HCT116 (cell line): ENCODE measurements around the gene PKMYT1. TPM values are rescaled to one million over a fixed set of nuclear protein-coding genes. Genes with fewer than 3 reads are reported as not detected.

Source experiments
- ATAC-seq: fragments of 200-7000 bp; cut with Tn5 transposase; 2 replicates; pipeline ENCODE4 v1.9.1; 2020; ENCODE audit warnings: mild to moderate bottlenecking, moderate library complexity
- BruUV-seq: library from RNA; stranded (reverse); fragments of 400-500 nt; replicated peaks from 2 replicates; lab custom pipeline; 2021; lab: Mats Ljungman, UMichigan
- CTCF ChIA-PET: fragments of 300-600 bp; sonication (Branson Sonifier 250); formaldehyde crosslinking; loops from one replicate; lab custom pipeline; 2021; ENCODE audit warnings: antibody characterized with exemption; lab: Charles Lee
- POLR2A ChIA-PET: fragments of 300-600, 350-600 bp; sonication (Branson Sonifier 250); formaldehyde crosslinking; loops from one replicate; lab custom pipeline; 2021; ENCODE audit warnings: antibody characterized with exemption; lab: Charles Lee
- RAD21 ChIA-PET, 2 experiments: fragments of 300-600 bp; sonication (Branson Sonifier 250); formaldehyde crosslinking; loops; one replicate each; lab custom pipeline; 2023; ENCODE audit warnings: low total read pairs in 2 of 2; ENCODE audit not compliant: uncharacterized antibody in 2 of 2, unreplicated experiment in 2 of 2, low non-redundant PET in 1 of 2; lab: Charles Lee
- DNase-seq: peaks from one replicate; pipeline ENCODE4 v3.0.0-alpha.2; 2010; ENCODE audit warnings: low read depth, low spot score
- H2AFZ ChIP-seq: fragments of 200-600 bp; shearing (Covaris generic), sonication (generic); 2 replicates; pipeline ENCODE4 v1.6.1; 2017; ENCODE audit warnings: low read depth, mixed run types, mixed read lengths, antibody characterized with exemption, low read length; ENCODE audit not compliant: poor library complexity, severe bottlenecking
- H3K27ac ChIP-seq: 2 replicates; pipeline ENCODE4 v1.5.1; 2012; ENCODE audit warnings: low read depth, low read length
- H3K27me3 ChIP-seq: fragments of 200-600 bp; sonication (generic); 2 replicates; pipeline ENCODE4 v1.6.1; 2016; ENCODE audit warnings: mixed run types, low read length, mixed read lengths; ENCODE audit not compliant: insufficient read depth
- H3K36me3 ChIP-seq, 2 experiments: fragments of 200-500 bp in 1 of 2; fragments of 200-600 bp in 1 of 2; sonication (Bioruptor generic) in 1 of 2; sonication (generic) in 1 of 2; 2 replicates each; pipeline versions ENCODE4 v1.5.1 to v1.6.1; 2014 to 2016; ENCODE audit warnings: low read length in 2 of 2, inconsistent platforms in 1 of 2, mixed read lengths in 1 of 2, mixed run types in 1 of 2; ENCODE audit not compliant: insufficient read depth in 2 of 2, control insufficient read depth in 1 of 2
- H3K4me1 ChIP-seq, 2 experiments: fragments of 200-600 bp in 1 of 2; sonication (generic) in 1 of 2; 2 replicates each; pipeline versions ENCODE4 v1.5.1 to v1.6.1; 2012 to 2017; ENCODE audit warnings: low read length in 2 of 2, inconsistent platforms in 1 of 2, mild to moderate bottlenecking in 1 of 2, mixed read lengths in 1 of 2, mixed run types in 1 of 2, moderate library complexity in 1 of 2; ENCODE audit not compliant: insufficient read depth in 2 of 2, control insufficient read depth in 1 of 2
- H3K4me2 ChIP-seq: fragments of 200-600 bp; sonication (generic); 2 replicates; pipeline ENCODE4 v1.6.1; 2017; ENCODE audit warnings: mixed run types, low read length, mixed read lengths
- H3K4me3 ChIP-seq, 2 experiments: fragments of 200-600 bp in 1 of 2; sonication (generic) in 1 of 2; replicated peaks in 1 of 2; 2 replicates each; pipeline ENCODE4 v1.5.1; 2011 to 2016; ENCODE audit warnings: low read length in 2 of 2, control low read depth in 1 of 2, low read depth in 1 of 2, mild to moderate bottlenecking in 1 of 2, mixed read lengths in 1 of 2, mixed run types in 1 of 2
- H3K79me2 ChIP-seq: fragments of 200-600 bp; sonication (generic); 2 replicates; pipeline ENCODE4 v1.6.1; 2017; ENCODE audit warnings: mild to moderate bottlenecking, mixed run types, low read length, moderate library complexity, mixed read lengths; ENCODE audit not compliant: insufficient read depth
- H3K9ac ChIP-seq: fragments of 200-600 bp; sonication (generic); 2 replicates; pipeline ENCODE4 v1.6.1; 2016; ENCODE audit warnings: low read length, mixed read lengths
- H3K9me2 ChIP-seq: fragments of 200-600 bp; sonication (generic), shearing (Covaris generic); 2 replicates; pipeline ENCODE4 v1.6.1; 2017; ENCODE audit warnings: mixed run types, mild to moderate bottlenecking, moderate library complexity; ENCODE audit not compliant: insufficient read depth
- H3K9me3 ChIP-seq, 2 experiments: fragments of 200-500 bp in 1 of 2; fragments of 200-600 bp in 1 of 2; sonication (Bioruptor generic) in 1 of 2; sonication (generic) in 1 of 2; 2 replicates each; pipeline ENCODE4 v1.6.1; 2014 to 2017; ENCODE audit warnings: low read length in 2 of 2, mixed read lengths in 2 of 2, inconsistent platforms in 1 of 2, low read depth in 1 of 2, mild to moderate bottlenecking in 1 of 2, mixed run types in 1 of 2, moderate library complexity in 1 of 2; ENCODE audit not compliant: control insufficient read depth in 1 of 2, insufficient read depth in 1 of 2
- H4K20me1 ChIP-seq: fragments of 200-600 bp; sonication (generic), shearing (Covaris generic); 2 replicates; pipeline ENCODE4 v1.6.1; 2017; ENCODE audit warnings: mixed run types, mild to moderate bottlenecking, moderate library complexity; ENCODE audit not compliant: insufficient read depth
- EGR1 ChIP-seq: IDR thresholded peaks from 2 replicates; pipeline ENCODE4 v1.6.1; 2012; ENCODE audit warnings: low read depth
- ELF1 ChIP-seq: IDR thresholded peaks from 2 replicates; pipeline ENCODE4 v1.6.1; 2012; ENCODE audit warnings: low read depth, borderline replicate concordance
- EZH2phosphoT487 ChIP-seq: fragments of 200-600 bp; IDR thresholded peaks from 2 replicates; pipeline ENCODE4 v1.6.1; 2018; ENCODE audit warnings: antibody characterized with exemption, borderline replicate concordance
- FOSL1 ChIP-seq: IDR thresholded peaks from 2 replicates; pipeline ENCODE4 v1.6.1; 2012; ENCODE audit warnings: low read depth
- RAD21 ChIP-seq: IDR thresholded peaks from 2 replicates; pipeline ENCODE4 v1.6.1; 2012; ENCODE audit warnings: low read depth, mild to moderate bottlenecking
- SIN3A ChIP-seq: IDR thresholded peaks from 2 replicates; pipeline ENCODE4 v1.6.1; 2012; ENCODE audit warnings: low read depth
- SP1 ChIP-seq: IDR thresholded peaks from 2 replicates; pipeline ENCODE4 v1.6.1; 2012; ENCODE audit warnings: low read depth
- SRF ChIP-seq: IDR thresholded peaks from 2 replicates; pipeline ENCODE4 v1.6.1; 2012; ENCODE audit warnings: low read depth
- ZFX ChIP-seq: fragments of 450-650 bp; IDR thresholded peaks from 2 replicates; pipeline ENCODE4 v1.6.1; 2017
- ZNF274 ChIP-seq: fragments of 200-500 bp; sonication (Bioruptor generic); IDR thresholded peaks from 2 replicates; pipeline ENCODE4 v1.6.1; 2014; ENCODE audit warnings: mild to moderate bottlenecking, low read depth, low read length, inconsistent platforms
- intact Hi-C: fragments of 100-400 bp; cut with micrococcal nuclease; formaldehyde crosslinking; loops from 2 replicates; pipeline ENCODE4 v1.10.0; 2022
- total RNA-seq: library from RNA; stranded (reverse); gene quantifications from one replicate; pipeline ENCODE4 v1.2.1, GENCODE V29; 2021; ENCODE audit not compliant: unreplicated experiment
- TF ChIP-seq, protein P1 (sequence below): IDR thresholded peaks from 2 replicates; pipeline ENCODE4 v1.6.1; 2012
- TF ChIP-seq, protein P2 (sequence below): IDR thresholded peaks from 2 replicates; pipeline ENCODE4 v1.6.1; 2012; ENCODE audit warnings: low read depth

PKMYT1 gene
- total RNA-seq, 1 experiment from 2014 or later, result 104 TPM

DNA sequence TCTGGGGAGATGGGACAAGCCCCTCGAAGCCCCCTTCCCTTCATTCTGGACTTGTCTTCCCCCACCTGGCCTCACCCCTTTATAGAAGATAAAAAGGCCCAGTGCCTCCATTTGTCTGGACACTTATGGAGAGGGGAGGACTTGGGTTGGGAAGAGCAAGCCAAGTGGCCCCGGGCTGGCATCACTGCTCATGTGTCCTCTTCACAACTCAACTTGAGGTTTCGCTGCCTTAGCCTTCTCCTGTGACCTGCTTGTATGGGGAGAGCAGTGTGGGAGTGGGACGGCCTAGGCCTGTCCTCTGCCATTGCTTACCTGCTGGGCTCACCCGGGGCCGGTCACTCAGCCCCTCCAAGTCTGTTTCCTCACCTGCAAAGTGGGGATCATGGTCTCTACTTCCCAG lies 9.7 kb downstream of the PKMYT1 start:
- Histone ChIP-seq H3K9ac (peak overlapping the region; percentile 91), H3K27ac (peak overlapping the region; percentile 95), H3K4me2 (peak overlapping the region; percentile 89), H3K36me3 (peaks cover 5 to 17% of the 10 kb centered on the region in 2 experiments; a peak in 3 of 4 replicates), H3K79me2 (peaks cover 39% of the 10 kb centered on the region), H4K20me1 (peaks cover 6% of the 10 kb centered on the region; the same call in 1 of the 2 replicates), H3K9me3 (no peaks in the 10 kb centered on the region), H2AFZ (no peak overlapping the region), H3K9me2 (no peaks in the 10 kb centered on the region), H3K27me3 (no peaks in the 10 kb centered on the region), H3K4me3 (peak overlapping the region; percentile 66 to 79), H3K4me1 (peaks cover 16 to 43% of the 10 kb centered on the region in 2 experiments)
- POLR2A ChIA-PET, result interaction anchor here (1.0 to 2.4 kb wide), 3 partner anchors 10 to 50 kb away, joined by 3 to 12 read pairs (median 10); partner anchors contain the start of genes PKMYT1 and TNFRSF12A
- CTCF ChIA-PET, result interaction anchor here (0.6 to 1.3 kb wide), 3 partner anchors 8 to 57 kb away, joined by 3 to 6 read pairs (median 4); no protein-coding TSS in a partner anchor
- BruUV-seq, result TSS peak; percentile 42
- TF ChIP-seq FOSL1 (no peak), EGR1 (no peak), ZNF274 (no peak), SP1 (no peak), ZFX (no peak), RAD21 (no peak), EZH2phosphoT487 (no peak), SIN3A (no peak), SRF (no peak), ELF1 (no peak)
- TF ChIP-seq, protein P1, sequence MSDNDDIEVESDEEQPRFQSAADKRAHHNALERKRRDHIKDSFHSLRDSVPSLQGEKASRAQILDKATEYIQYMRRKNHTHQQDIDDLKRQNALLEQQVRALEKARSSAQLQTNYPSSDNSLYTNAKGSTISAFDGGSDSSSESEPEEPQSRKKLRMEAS, result no peak
- TF ChIP-seq, protein P2, sequence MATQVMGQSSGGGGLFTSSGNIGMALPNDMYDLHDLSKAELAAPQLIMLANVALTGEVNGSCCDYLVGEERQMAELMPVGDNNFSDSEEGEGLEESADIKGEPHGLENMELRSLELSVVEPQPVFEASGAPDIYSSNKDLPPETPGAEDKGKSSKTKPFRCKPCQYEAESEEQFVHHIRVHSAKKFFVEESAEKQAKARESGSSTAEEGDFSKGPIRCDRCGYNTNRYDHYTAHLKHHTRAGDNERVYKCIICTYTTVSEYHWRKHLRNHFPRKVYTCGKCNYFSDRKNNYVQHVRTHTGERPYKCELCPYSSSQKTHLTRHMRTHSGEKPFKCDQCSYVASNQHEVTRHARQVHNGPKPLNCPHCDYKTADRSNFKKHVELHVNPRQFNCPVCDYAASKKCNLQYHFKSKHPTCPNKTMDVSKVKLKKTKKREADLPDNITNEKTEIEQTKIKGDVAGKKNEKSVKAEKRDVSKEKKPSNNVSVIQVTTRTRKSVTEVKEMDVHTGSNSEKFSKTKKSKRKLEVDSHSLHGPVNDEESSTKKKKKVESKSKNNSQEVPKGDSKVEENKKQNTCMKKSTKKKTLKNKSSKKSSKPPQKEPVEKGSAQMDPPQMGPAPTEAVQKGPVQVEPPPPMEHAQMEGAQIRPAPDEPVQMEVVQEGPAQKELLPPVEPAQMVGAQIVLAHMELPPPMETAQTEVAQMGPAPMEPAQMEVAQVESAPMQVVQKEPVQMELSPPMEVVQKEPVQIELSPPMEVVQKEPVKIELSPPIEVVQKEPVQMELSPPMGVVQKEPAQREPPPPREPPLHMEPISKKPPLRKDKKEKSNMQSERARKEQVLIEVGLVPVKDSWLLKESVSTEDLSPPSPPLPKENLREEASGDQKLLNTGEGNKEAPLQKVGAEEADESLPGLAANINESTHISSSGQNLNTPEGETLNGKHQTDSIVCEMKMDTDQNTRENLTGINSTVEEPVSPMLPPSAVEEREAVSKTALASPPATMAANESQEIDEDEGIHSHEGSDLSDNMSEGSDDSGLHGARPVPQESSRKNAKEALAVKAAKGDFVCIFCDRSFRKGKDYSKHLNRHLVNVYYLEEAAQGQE, result no peak
- ATAC-seq (no peak), DNase-seq (no peak)
- intact Hi-C loops, result no loop called here
- RAD21 ChIA-PET, result no interaction called here
